Activated CD8-positive, alpha-beta T cell treated with anti-CD3 and anti-CD28 coated beads for 36 hours (primary cell): ENCODE measurements around the gene CIB4. TPM values are rescaled to one million over a fixed set of nuclear protein-coding genes. Genes with fewer than 3 reads are reported as not detected.

ENCODE experiments used
- ATAC-seq: fragments of 200-7000 bp; cut with Tn5 transposase; one replicate; pipeline ENCODE4 v1.10.0; 2021; ENCODE audit warnings: mild to moderate bottlenecking, moderate library complexity
- CTCF ChIA-PET: fragments of 350-600 bp; sonication (Branson Sonifier 250); formaldehyde crosslinking; loops from one replicate; lab custom pipeline; 2021; ENCODE audit warnings: antibody characterized with exemption; lab: Charles Lee
- POLR2A ChIA-PET: fragments of 350-600 bp; sonication (Branson Sonifier 250); formaldehyde crosslinking; loops from one replicate; lab custom pipeline; 2021; ENCODE audit warnings: antibody characterized with exemption; lab: Charles Lee
- DNase-seq: peaks from one replicate; pipeline ENCODE4 v3.0.0-alpha.2; 2020
- H3K27ac Mint-ChIP-seq: one replicate; pipeline ENCODE4 v1.8.0; 2021; ENCODE audit warnings: mild to moderate bottlenecking, mixed read lengths
- H3K27me3 Mint-ChIP-seq: one replicate; pipeline ENCODE4 v1.8.0; 2021; ENCODE audit warnings: mixed read lengths
- H3K36me3 Mint-ChIP-seq: one replicate; pipeline ENCODE4 v1.8.0; 2021; ENCODE audit warnings: low read depth, mixed read lengths
- H3K4me1 Mint-ChIP-seq: one replicate; pipeline ENCODE4 v1.8.0; 2021; ENCODE audit warnings: low read depth, mixed read lengths
- H3K4me3 Mint-ChIP-seq: one replicate; pipeline ENCODE4 v1.8.0; 2021; ENCODE audit warnings: mild to moderate bottlenecking, moderate library complexity, mixed read lengths
- H3K9me3 Mint-ChIP-seq: one replicate; pipeline ENCODE4 v1.8.0; 2021; ENCODE audit warnings: mixed read lengths
- intact Hi-C: fragments of 100-400 bp; cut with micrococcal nuclease; formaldehyde crosslinking; loops from one replicate; pipeline ENCODE4 v1.10.0; 2022
- total RNA-seq, 2 experiments: library from RNA; stranded (reverse); gene quantifications; one replicate each; pipeline ENCODE4 v1.2.3, GENCODE V29; 2021
- TF ChIP-seq, protein P1 (sequence below): fragments of 200-600 bp; IDR thresholded peaks from one replicate; pipeline ENCODE4 v1.8.0; 2022; ENCODE audit warnings: antibody characterized with exemption, mild to moderate bottlenecking

CIB4 gene
- total RNA-seq, 2 experiments from 2014 or later: not detected

DNA sequence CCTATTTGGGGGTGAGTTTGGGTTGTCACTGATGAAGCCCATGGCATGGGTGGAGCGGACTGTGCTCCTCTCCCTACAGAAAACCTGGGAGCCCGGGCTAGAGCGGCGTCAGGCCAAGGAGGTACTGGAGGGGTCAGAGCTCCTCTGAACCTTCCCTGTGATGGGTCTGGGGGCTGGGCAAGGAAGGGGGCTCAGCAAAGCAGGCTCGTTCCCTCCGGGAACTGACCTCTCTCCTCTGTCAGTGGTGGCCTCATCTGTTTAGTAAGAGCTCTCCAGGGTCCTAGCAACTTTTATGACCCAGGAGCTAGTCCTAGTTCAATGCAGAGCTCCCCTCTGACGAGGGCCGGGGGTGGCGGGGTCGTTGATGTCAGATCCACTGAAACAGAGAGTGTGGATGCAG is 100.9 kb downstream of the CIB4 start:
- no peak for DNase-seq
- TF ChIP-seq, protein P1, sequence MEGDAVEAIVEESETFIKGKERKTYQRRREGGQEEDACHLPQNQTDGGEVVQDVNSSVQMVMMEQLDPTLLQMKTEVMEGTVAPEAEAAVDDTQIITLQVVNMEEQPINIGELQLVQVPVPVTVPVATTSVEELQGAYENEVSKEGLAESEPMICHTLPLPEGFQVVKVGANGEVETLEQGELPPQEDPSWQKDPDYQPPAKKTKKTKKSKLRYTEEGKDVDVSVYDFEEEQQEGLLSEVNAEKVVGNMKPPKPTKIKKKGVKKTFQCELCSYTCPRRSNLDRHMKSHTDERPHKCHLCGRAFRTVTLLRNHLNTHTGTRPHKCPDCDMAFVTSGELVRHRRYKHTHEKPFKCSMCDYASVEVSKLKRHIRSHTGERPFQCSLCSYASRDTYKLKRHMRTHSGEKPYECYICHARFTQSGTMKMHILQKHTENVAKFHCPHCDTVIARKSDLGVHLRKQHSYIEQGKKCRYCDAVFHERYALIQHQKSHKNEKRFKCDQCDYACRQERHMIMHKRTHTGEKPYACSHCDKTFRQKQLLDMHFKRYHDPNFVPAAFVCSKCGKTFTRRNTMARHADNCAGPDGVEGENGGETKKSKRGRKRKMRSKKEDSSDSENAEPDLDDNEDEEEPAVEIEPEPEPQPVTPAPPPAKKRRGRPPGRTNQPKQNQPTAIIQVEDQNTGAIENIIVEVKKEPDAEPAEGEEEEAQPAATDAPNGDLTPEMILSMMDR: no peak
- Mint-ChIP-seq H3K4me1 (no peaks in the 10 kb centered on the region), H3K27ac (no peak overlapping the region), H3K36me3 (no peaks in the 10 kb centered on the region), H3K27me3 (no peaks in the 10 kb centered on the region), H3K4me3 (no peak overlapping the region), H3K9me3 (no peaks in the 10 kb centered on the region)
- POLR2A ChIA-PET: interaction anchor here (1.1 kb wide), 1 partner anchor 11 kb away, joined by 4 read pairs; no protein-coding TSS in a partner anchor
- ATAC-seq: no peak
- CTCF ChIA-PET: interaction anchor here (1.7 to 2.9 kb wide), 2 partner anchors 37 kb away, joined by 7 to 13 read pairs; no protein-coding TSS in a partner anchor
- intact Hi-C loops: no loop called here

DNA sequence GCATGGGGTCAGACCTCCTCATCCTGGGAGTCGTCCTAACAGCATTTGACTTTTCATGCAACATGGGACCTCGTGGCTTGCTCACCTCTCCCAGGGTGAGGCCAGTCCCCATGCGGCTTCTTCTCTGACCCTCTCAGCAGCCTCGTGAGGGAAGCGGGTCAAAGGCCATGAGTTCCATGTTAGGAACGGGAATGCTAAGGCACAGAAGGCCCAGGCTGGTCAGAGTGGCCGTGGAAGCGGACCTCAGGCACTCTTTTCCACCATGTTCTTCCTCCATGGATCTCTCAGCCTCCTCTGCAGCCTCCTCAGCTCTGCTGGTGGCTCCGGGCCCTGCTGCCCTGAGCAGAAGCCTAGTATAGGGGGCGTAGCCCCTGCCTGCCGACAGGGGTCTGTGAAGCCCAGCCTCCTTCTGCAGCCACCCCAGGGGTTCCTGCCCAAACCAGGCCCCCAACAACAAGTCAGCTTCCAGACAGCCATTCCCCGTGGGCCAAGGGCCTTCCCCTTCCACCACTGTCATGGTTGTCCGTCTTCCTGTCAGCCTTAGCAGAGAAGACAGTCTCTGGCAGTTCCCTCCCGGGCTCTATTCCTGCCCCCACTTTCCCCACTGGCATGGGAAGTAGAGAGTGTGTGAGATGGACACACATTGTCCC is 103.2 kb downstream of the CIB4 start:
- intact Hi-C loops: no loop called here
- ChIA-PET CTCF (no interaction called here), POLR2A (no interaction called here)
- no peaks in the 10 kb centered on the region for H3K4me1 Mint-ChIP-seq
- H3K27ac Mint-ChIP-seq: no peak overlapping the region
- H3K4me3 Mint-ChIP-seq: no peak overlapping the region
- no peaks in the 10 kb centered on the region for H3K36me3 Mint-ChIP-seq
- no peaks in the 10 kb centered on the region for H3K27me3 Mint-ChIP-seq
- TF ChIP-seq, protein P1: no peak
- DNase-seq: no peak
- no peak for ATAC-seq
- no peaks in the 10 kb centered on the region for H3K9me3 Mint-ChIP-seq

DNA sequence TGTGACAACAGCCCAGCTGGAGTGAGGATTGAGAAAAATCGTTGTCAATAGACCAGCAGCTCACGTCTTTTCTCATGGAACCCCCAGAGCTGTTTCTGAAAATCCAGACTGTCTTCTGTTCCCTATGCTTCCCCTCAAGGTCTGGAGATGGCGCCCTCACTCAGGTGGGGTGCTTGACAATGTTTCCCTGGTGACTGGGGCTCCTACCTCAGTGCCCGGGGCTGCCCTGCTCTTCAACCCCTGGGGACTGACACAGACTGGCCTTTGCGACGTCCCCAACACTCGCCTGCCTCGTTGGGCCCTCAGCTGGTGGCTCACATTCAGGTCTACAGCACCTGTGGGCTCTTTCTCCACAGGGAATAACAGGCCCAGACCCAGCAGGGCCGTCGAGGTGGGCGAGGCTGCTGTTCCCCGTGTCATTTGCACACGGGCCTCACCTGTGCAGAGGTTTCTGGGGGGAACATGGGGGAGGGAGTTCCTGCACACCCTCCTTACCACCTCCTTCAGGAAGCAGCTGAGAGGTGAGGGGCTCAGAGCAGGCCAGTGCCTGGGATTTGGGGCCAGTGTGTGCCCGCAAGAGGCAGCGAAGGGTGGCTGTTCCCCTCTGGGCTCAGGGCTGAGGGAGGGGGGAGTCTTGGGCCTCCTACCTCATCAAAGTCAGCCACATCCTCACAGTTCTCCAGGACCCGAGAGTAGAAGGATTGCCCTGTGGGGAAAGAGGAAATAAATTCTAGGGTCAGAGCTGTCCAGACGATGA is 103.9 kb downstream of the CIB4 start:
- DNase-seq: no peak
- CTCF ChIA-PET: no interaction called here

DNA sequence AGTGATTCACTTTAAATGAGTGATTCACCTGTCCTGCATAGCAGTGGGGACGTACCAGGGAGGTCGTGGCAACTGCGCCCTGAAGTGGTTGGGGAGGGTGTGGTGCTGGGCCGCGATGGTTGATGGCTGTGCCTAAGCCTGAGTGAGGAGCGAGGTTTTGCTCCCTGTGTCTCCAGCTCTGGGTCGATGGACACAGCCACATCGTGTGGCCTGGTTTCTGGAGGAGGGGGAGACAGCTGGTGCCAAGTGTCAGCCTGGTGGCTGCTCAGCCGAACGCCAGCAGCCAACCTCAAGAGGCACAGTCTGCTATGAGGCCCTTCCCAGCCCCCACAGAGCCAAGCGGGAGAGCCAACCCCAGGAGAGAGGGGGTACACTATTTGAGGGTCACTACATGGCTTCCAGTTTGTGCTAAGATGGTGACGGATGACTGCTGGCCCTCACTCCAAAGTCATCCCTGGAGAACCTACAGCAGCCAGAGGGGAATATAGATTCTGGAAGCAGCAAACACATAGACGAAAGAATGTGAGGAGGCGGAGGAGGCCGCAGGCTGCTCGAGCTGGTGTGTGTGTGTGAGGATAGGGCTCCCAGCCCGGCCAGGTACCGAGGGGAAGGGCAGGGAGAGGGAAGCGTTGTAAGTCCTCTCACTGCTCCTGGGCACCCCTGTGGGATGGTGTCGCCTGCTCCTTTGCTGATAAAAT is 104.6 kb downstream of the CIB4 start:
- no peaks in the 10 kb centered on the region for H3K4me1 Mint-ChIP-seq
- ChIA-PET POLR2A (interaction anchor here (0.6 kb wide), 1 partner anchor 133 kb away, joined by 3 read pairs; no protein-coding TSS in a partner anchor), CTCF (no interaction called here)
- intact Hi-C loops: no loop called here
- no peaks in the 10 kb centered on the region for H3K36me3 Mint-ChIP-seq
- DNase-seq (no peak), ATAC-seq (no peak)
- TF ChIP-seq, protein P1: no peak
- H3K27ac Mint-ChIP-seq: no peak overlapping the region
- H3K27me3 Mint-ChIP-seq: no peaks in the 10 kb centered on the region
- H3K4me3 Mint-ChIP-seq: no peak overlapping the region
- no peaks in the 10 kb centered on the region for H3K9me3 Mint-ChIP-seq

More for the DNA sequence above, 103.9 kb downstream of the CIB4 start:
- Mint-ChIP-seq H3K27ac (no peak overlapping the region), H3K9me3 (no peaks in the 10 kb centered on the region), H3K4me3 (no peak overlapping the region), H3K36me3 (no peaks in the 10 kb centered on the region), H3K4me1 (no peaks in the 10 kb centered on the region), H3K27me3 (no peaks in the 10 kb centered on the region)
- POLR2A ChIA-PET: no interaction called here
- TF ChIP-seq, protein P1: no peak
- intact Hi-C loops: no loop called here
- no peak for ATAC-seq
